HG02981 (cell line): ENCODE results near the gene CYP26C1.

Source experiments
- ATAC-seq: cut with Tn5 transposase; IDR thresholded peaks from one replicate; pipeline ENCODE4 v1.9.1; 2021; ENCODE audit warnings: mild to moderate bottlenecking, moderate library complexity; ENCODE audit not compliant: unreplicated experiment

Gene CYP26C1

GRCh38 chr10:93110472-93111146 is 50.0 kb downstream of the CYP26C1 start:
- ATAC-seq: peak; percentile 47

GRCh38 chr10:93113042-93113441 is 52.4 kb downstream of the CYP26C1 start:
- ATAC-seq: no peak

DNA sequence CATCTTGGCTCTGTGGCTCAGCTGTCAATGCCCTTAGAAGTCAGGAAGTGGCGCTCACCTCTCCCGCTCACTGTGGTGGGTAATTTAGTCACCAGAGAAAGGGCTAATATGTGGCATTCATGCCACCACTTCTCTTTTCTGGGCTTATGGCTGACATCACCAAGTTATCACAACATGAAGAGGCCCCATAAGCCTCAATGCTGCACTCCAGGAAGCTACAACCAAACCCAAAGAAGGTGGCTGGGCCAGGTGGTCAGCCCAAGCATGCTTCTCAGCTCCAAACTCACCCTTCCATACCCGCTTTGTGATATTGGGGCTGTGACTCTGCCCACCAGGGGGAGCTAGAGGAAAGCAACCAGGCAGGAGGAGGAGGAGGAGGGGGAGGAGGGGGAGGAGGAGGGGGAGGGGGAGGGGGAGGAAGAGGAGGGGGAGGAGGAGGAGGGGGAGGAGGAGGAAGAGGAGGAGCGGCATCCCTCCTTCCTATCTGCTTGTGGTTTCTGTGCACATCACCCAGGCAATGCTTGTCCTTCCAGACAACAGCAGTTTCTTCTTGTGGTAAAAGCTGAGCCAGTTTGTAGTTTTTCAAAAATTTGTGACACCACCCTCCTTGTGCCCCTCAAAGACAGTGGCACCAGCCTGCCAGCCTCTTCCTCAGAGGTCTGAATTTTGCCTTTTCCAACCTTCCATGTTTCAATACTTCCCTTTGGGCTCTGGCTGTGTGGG is 55.2 kb downstream of the CYP26C1 start:
- peak; percentile 74 for ATAC-seq
